Epithelial cell of esophagus (primary cell): Measurements from ENCODE around the gene UBE2H.

Experiments used
- DNase-seq: peaks from one replicate; pipeline ENCODE4 v3.0.0; 2010; ENCODE audit warnings: low read depth
- H3K4me3 ChIP-seq: 2 replicates; pipeline ENCODE4 v1.5.1; 2011; ENCODE audit warnings: mild to moderate bottlenecking, low read length, control low read depth
- TF ChIP-seq, protein P1 (sequence below): IDR thresholded peaks from 2 replicates; pipeline ENCODE4 v1.5.1; 2011; ENCODE audit warnings: low read depth, mild to moderate bottlenecking, low read length, control low read depth, inconsistent platforms; ENCODE audit not compliant: insufficient read depth; ENCODE audit errors: missing control alignments

UBE2H gene

DNA sequence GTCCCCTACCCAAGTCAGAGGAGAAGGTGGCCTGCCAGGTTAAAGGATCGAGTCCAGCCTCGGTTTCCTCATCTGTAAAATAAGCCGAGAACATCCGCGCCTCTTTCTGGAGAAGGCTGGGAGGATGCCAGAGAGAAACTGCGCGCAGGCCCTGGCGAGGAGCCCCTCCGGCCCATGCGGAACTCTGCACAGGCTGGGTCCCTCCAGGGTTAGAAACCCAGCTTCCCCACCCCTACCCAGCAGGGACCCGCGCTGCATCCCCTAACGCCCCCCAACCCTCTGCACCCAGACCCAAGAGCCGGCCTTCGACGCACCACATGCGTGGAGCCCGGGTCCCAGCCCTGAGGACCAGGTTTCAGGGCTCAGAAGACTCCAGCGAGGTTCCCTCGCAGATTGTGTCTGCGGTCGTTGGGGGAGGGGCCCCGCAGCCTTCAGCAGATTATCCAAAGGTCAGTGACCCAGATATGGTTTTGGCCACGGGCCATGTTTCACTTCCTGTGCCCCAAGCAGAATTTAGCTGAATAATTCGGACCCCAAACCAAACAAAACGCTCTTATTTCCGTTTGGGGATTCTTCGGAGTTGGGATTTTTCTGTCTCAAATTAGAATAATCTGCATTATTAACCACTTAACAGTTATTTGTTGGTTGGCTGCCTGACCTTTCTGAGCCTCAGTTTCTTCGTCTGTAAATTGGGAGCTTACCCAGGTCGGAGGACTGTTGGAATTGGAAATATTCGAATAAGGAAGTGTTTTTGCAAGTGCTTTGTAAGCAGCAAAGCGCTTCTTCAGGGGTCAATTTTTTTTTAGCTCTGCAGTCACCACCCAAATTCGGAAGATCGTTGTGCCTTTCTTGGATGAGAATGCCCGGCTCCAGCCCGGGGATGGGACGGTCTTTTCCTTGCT lies 167.7 kb downstream of the UBE2H start:
- no peak overlapping the region for H3K4me3 ChIP-seq
- DNase-seq, result no peak
- TF ChIP-seq, protein P1, sequence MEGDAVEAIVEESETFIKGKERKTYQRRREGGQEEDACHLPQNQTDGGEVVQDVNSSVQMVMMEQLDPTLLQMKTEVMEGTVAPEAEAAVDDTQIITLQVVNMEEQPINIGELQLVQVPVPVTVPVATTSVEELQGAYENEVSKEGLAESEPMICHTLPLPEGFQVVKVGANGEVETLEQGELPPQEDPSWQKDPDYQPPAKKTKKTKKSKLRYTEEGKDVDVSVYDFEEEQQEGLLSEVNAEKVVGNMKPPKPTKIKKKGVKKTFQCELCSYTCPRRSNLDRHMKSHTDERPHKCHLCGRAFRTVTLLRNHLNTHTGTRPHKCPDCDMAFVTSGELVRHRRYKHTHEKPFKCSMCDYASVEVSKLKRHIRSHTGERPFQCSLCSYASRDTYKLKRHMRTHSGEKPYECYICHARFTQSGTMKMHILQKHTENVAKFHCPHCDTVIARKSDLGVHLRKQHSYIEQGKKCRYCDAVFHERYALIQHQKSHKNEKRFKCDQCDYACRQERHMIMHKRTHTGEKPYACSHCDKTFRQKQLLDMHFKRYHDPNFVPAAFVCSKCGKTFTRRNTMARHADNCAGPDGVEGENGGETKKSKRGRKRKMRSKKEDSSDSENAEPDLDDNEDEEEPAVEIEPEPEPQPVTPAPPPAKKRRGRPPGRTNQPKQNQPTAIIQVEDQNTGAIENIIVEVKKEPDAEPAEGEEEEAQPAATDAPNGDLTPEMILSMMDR, result no peak

GRCh38 chr7:129784437-129784782 lies 168.3 kb downstream of the UBE2H start:
- TF ChIP-seq, protein P1, result no peak

GRCh38 chr7:129783584-129783919 lies 169.2 kb downstream of the UBE2H start:
- no peak overlapping the region for H3K4me3 ChIP-seq
- DNase-seq, result no peak
- TF ChIP-seq, protein P1, result no peak

More at GRCh38 chr7:129784437-129784782, 168.3 kb downstream of the UBE2H start:
- H3K4me3 ChIP-seq, result no peak overlapping the region
- DNase-seq, result no peak

GRCh38 chr7:129782818-129783583 lies 169.8 kb downstream of the UBE2H start:
- DNase-seq, result no peak
- no peak overlapping the region for H3K4me3 ChIP-seq
- TF ChIP-seq, protein P1, result no peak

DNA sequence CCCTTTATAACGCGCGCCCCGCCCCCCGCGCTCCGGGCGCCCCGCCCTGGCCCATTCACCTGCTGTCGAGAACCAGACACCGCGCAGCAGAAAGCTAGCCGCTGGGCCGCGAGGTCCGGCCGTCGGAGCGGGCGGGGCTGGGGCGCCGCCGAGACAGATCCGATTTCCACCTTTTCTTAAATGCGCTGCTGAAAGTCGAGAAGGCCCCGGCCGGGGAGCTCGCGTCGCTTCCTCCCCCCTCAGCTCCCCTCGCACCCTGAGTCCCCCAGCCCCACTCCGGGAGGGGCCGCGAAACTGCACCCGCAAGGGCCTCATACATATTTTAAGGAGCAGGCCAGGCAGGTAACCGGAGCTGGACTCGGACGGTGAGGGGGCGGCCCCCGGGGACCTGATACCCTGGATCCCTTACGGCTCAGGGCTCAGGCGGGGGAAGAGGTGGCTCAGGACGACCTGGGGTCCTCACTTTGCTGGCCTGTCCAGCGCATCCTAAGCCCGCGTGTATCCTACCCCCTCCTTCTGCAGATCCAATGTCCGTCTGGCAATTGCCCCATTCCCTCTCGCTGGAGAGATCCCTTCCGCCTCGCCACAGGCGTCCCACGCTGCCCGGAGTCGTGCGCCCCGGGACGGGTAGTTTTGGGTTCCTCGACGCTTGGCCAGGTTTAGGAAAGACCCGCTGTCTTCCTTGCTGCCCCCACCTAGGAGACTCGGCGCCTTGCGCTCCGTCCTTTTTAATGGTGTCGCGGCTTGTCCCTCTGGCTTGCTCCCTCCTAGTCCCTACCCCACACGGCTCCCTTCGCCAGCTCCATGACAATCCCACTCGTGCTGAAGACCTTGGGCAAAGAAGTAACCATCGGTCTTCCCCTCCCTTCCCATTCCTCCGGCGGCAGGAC lies 170.6 kb downstream of the UBE2H start:
- no peak for DNase-seq
- TF ChIP-seq, protein P1, result no peak
- H3K4me3 ChIP-seq, result no peak overlapping the region
